Stimulated activated CD4-positive, alpha-beta T cell treated with anti-CD3 and anti-CD28 coated beads, TNF-alpha, amount 100 ng/mL, for 48 hours (primary cell): ENCODE data around the gene TEKT2.

ENCODE experiments used
- DNase-seq, 3 donors: peaks; one replicate each; pipeline ENCODE4 v3.0.0-alpha.2; 2020; ENCODE audit warnings: low read depth in 3 of 3

The TEKT2 gene

GRCh38 chr1:36087233-36088123, 3.6 kb downstream of the TEKT2 start:
- DNase-seq: no peak

GRCh38 chr1:36088265-36088576, 4.3 kb downstream of the TEKT2 start:
- no peak for DNase-seq

GRCh38 chr1:36088577-36089392, 4.9 kb downstream of the TEKT2 start, which contains the start of gene ADPRS:
TSS of gene ADPRS (plus strand) at chr1:36088892. CDS start at chr1:36088905, 13 bp downstream.
- peak; percentile 85 to 88 (median 85) for DNase-seq

- no peak for DNase-seq
Measured at GRCh38 chr1:36089393-36090121, 5.7 kb downstream of the TEKT2 start.

GRCh38 chr1:36091141-36091540, 7.2 kb downstream of the TEKT2 start:
- DNase-seq: no peak

GRCh38 chr1:36091698-36092097, 7.8 kb downstream of the TEKT2 start:
- DNase-seq: no peak

GRCh38 chr1:36092166-36092797, 8.4 kb downstream of the TEKT2 start:
- DNase-seq: no peak

- DNase-seq: no peak
Measured at GRCh38 chr1:36092798-36093185, 8.9 kb downstream of the TEKT2 start.

- no peak for DNase-seq
Measured at GRCh38 chr1:36093226-36093625, 9.3 kb downstream of the TEKT2 start.

- no peak for DNase-seq
Measured at GRCh38 chr1:36093929-36094328, 10.0 kb downstream of the TEKT2 start.

GRCh38 chr1:36094621-36095061, 10.7 kb downstream of the TEKT2 start:
- DNase-seq: no peak

GRCh38 chr1:36095760-36096405, 12.0 kb downstream of the TEKT2 start:
- DNase-seq: no peak

- no peak for DNase-seq
Measured at GRCh38 chr1:36096500-36097432, 12.9 kb downstream of the TEKT2 start.

GRCh38 chr1:36097693-36098585, 14.0 kb downstream of the TEKT2 start:
- no peak for DNase-seq

GRCh38 chr1:36098650-36099365, 14.9 kb downstream of the TEKT2 start:
- no peak for DNase-seq

GRCh38 chr1:36099681-36100341, 15.9 kb downstream of the TEKT2 start:
- peak; percentile 51 to 80 (median 60) for DNase-seq

GRCh38 chr1:36100376-36100775, 16.5 kb downstream of the TEKT2 start:
- DNase-seq: no peak

GRCh38 chr1:36101546-36101945, 17.7 kb downstream of the TEKT2 start:
- DNase-seq: no peak
